Measurements from ENCODE around the gene RASGRP2. TPM values are rescaled to one million over a fixed set of nuclear protein-coding genes. Genes with fewer than 3 reads are reported as not detected.

The RASGRP2 gene
- total and polyA plus RNA-seq, 9 donors, result 2.1 to 18.9 (median 7.6) TPM

DNA sequence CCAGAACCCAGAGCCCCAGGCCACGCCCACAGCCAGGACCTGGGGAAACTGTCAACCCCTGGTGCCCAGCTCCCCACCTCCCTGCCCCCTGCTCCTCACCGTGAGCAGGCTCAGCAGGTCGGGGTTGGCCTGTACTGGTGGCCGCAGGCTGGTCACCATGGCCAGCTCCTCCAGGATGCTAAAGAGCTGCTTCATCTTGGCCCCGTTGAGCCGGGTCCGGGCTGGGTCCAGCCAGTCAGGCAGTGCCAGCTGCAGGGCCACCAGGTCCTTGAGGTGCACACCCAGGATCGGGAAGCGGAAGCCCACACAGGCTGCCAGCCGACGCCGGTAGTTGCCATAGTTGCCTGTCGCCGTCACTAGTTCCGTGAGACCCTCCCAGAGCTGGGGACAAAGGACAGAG lies 7.3 kb downstream of the RASGRP2 start:
- H3K4me3 ChIP-seq, result no peak overlapping the region
- DNase-seq, result no peak
- no peak for TF ChIP-seq POLR2A (IDR thresholded peaks at IDR 0.05)
- no peak for TF ChIP-seq EP300 (IDR thresholded peaks at IDR 0.05)
- TF ChIP-seq, protein P1, sequence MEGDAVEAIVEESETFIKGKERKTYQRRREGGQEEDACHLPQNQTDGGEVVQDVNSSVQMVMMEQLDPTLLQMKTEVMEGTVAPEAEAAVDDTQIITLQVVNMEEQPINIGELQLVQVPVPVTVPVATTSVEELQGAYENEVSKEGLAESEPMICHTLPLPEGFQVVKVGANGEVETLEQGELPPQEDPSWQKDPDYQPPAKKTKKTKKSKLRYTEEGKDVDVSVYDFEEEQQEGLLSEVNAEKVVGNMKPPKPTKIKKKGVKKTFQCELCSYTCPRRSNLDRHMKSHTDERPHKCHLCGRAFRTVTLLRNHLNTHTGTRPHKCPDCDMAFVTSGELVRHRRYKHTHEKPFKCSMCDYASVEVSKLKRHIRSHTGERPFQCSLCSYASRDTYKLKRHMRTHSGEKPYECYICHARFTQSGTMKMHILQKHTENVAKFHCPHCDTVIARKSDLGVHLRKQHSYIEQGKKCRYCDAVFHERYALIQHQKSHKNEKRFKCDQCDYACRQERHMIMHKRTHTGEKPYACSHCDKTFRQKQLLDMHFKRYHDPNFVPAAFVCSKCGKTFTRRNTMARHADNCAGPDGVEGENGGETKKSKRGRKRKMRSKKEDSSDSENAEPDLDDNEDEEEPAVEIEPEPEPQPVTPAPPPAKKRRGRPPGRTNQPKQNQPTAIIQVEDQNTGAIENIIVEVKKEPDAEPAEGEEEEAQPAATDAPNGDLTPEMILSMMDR (IDR thresholded peaks at IDR 0.05), result no peak
- H3K36me3 ChIP-seq, result no peaks in the 10 kb centered on the region
- H3K4me1 ChIP-seq (ENCODE audit: insufficient read depth), result no peaks in the 10 kb centered on the region
- intact Hi-C loops (cut with DNase I), result no loop called here
- no peaks in the 10 kb centered on the region for H3K27me3 ChIP-seq
- 92 to 95% (median 93%) methylated on average over 15 of the region's 15 CpGs for WGBS, 3 donors
- no peak overlapping the region for H3K27ac ChIP-seq
- H3K9me3 ChIP-seq, result no peaks in the 10 kb centered on the region

DNA sequence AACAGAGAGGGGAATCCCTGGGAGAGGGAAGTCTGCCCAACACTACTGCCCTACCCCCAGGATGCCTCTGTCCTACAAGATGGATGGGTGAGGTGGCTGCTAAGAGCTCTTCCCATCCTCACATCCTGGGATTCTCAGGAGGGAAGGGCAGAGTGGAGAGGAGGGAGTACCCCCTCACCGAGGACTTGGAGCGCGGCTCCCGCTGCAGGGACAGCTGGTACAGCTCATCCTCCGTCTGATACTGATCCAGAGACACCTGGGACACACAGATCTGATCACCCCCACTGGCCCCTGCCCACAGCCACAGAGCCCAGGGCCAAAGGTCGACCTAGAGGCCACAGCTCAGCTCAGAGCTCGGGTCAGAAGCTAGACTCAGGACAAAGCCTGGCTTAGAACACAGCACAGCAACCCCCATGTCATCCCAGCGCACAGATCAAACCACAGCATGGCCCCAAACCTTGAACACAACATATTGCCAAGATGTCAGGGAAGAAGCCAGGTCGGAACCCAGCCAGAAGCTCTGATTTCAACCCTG lies 8.2 kb downstream of the RASGRP2 start:
- H3K36me3 ChIP-seq, result no peaks in the 10 kb centered on the region
- H3K4me3 ChIP-seq, result no peak overlapping the region
- H3K4me1 ChIP-seq (ENCODE audit: insufficient read depth), result no peaks in the 10 kb centered on the region
- no peaks in the 10 kb centered on the region for H3K9me3 ChIP-seq
- 79 to 87% (median 82%) methylated on average over 9 of the region's 9 CpGs for WGBS, 3 donors
- no peak overlapping the region for H3K27ac ChIP-seq
- no peak for DNase-seq
- intact Hi-C loops (cut with DNase I), result no loop called here
- TF ChIP-seq, protein P1 (IDR thresholded peaks at IDR 0.05), result no peak
- TF ChIP-seq POLR2A (IDR thresholded peaks at IDR 0.05), result no peak
- TF ChIP-seq EP300 (IDR thresholded peaks at IDR 0.05), result no peak
- H3K27me3 ChIP-seq, result no peaks in the 10 kb centered on the region

DNA sequence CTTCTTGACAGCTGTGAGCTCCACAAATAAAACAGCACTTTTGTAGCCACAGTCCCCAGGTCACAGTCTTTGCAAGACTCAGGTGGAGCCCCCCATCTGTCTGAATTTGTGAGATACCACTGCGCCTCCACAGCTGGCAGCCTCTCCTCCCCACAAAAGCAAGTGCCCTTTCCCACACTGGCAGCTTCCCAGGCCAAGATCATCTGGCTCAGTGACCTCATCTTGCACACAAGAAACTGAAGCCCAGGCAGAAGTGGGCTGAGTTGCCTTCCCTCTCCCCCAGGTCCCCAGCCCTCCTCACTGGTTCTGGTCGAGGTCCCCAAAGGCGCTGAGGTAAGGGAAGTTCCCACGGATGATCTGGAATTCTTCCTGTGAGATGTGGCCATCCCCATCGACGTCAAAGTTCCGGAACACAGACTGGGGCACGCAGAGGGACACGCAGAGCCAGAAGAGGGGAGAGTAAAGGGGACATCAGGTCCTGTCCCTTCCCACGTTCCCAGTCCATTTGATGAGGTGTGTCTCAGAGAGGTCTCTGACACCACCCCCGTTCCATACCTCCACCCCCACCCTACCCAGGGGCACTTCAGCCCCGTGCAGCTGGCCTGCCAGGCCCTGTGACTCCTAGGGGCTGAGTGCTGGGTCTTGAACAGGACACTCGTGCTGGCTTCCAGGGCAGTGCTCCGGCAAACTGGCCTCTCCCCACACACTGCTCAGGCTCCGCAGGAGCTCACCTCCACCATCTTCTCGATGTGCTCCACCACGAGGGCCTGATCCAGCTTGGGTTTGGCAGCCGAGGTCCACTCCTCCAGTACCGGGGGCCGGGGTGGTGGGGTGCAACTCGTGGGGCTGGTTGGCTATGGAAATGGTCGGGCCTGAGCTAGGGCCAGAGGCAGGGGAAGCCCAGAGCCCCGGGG lies 8.9 kb downstream of the RASGRP2 start:
- Histone ChIP-seq H3K36me3 (no peaks in the 10 kb centered on the region), H3K9me3 (no peaks in the 10 kb centered on the region), H3K27ac (no peak overlapping the region), H3K4me3 (no peak overlapping the region), H3K4me1 (ENCODE audit: insufficient read depth) (no peaks in the 10 kb centered on the region), H3K27me3 (no peaks in the 10 kb centered on the region)
- no peak for TF ChIP-seq EP300 (IDR thresholded peaks at IDR 0.05)
- TF ChIP-seq POLR2A (IDR thresholded peaks at IDR 0.05), result no peak
- TF ChIP-seq, protein P1 (IDR thresholded peaks at IDR 0.05), result no peak
- WGBS, 3 donors, result 73 to 79% (median 79%) methylated on average over 23 of the region's 23 CpGs
- intact Hi-C loops (cut with DNase I), result no loop called here
- no peak for DNase-seq

GRCh38 chr11:64731601-64732000 lies 12.3 kb downstream of the RASGRP2 start:
- Histone ChIP-seq H3K27ac (no peak overlapping the region), H3K36me3 (no peaks in the 10 kb centered on the region), H3K27me3 (no peaks in the 10 kb centered on the region), H3K4me1 (ENCODE audit: insufficient read depth) (no peaks in the 10 kb centered on the region), H3K9me3 (no peaks in the 10 kb centered on the region), H3K4me3 (no peak overlapping the region)
- intact Hi-C loops (cut with DNase I), result no loop called here
- TF ChIP-seq POLR2A (IDR thresholded peaks at IDR 0.05) (no peak), EP300 (IDR thresholded peaks at IDR 0.05) (no peak)
- TF ChIP-seq, protein P1 (IDR thresholded peaks at IDR 0.05), result no peak
- DNase-seq, result no peak
- 91 to 96% (median 95%) methylated on average over 3 of the region's 3 CpGs for WGBS, 3 donors
